CD4-positive, CD25-positive, alpha-beta regulatory T cell (primary cell): ENCODE measurements around the gene FCER2. TPM values are rescaled to one million over a fixed set of nuclear protein-coding genes. Genes with fewer than 3 reads are reported as not detected.

Experiments
- ATAC-seq, 2 donors: fragments of 150-1000 bp; cut with Tn5 transposase; one replicate each; pipeline ENCODE4 v1.10.0; 2021; ENCODE audit warnings: low read depth in 2 of 2, moderate number of reproducible peaks in 2 of 2, moderate library complexity in 1 of 2
- DNase-seq, 3 donors: peaks; one replicate each; pipeline versions ENCODE4 v3.0.0 to v3.0.0-alpha.2; 2012 to 2022; ENCODE audit warnings: mixed read lengths in 1 of 3
- H3K27ac ChIP-seq: one replicate; pipeline ENCODE4 v1.7.0; 2013; ENCODE audit warnings: mild to moderate bottlenecking, low read length; ENCODE audit not compliant: insufficient read depth, poor library complexity, severe bottlenecking
- H3K27me3 ChIP-seq: one replicate; pipeline ENCODE4 v1.7.0; 2013; ENCODE audit warnings: low read length; ENCODE audit not compliant: control insufficient read depth, insufficient read depth
- H3K36me3 ChIP-seq: one replicate; pipeline ENCODE4 v1.7.0; 2013; ENCODE audit warnings: mild to moderate bottlenecking, low read length, moderate library complexity; ENCODE audit not compliant: control insufficient read depth, insufficient read depth
- H3K4me1 ChIP-seq: 2 replicates; pipeline ENCODE4 v1.7.0; 2013; ENCODE audit warnings: mild to moderate bottlenecking, low read length; ENCODE audit not compliant: insufficient read depth, control insufficient read depth, poor library complexity, severe bottlenecking
- H3K4me3 ChIP-seq: one replicate; pipeline ENCODE4 v1.7.0; 2013; ENCODE audit warnings: low read depth, mild to moderate bottlenecking, low read length, moderate library complexity
- H3K9me3 ChIP-seq, 2 experiments: 1 replicate in 1 of 2; 2 replicates in 1 of 2; pipeline ENCODE4 v1.7.0; 2013; ENCODE audit warnings: low read length in 2 of 2, mild to moderate bottlenecking in 1 of 2, moderate library complexity in 1 of 2; ENCODE audit not compliant: control insufficient read depth in 2 of 2
- H3K27ac Mint-ChIP-seq, 3 donors: one replicate each; pipeline ENCODE4 v1.8.0; 2020 to 2022; ENCODE audit warnings: mild to moderate bottlenecking in 3 of 3, mixed read lengths in 3 of 3, moderate library complexity in 2 of 3
- H3K27me3 Mint-ChIP-seq: one replicate; pipeline ENCODE4 v1.8.0; 2022; ENCODE audit warnings: mild to moderate bottlenecking, mixed read lengths
- H3K36me3 Mint-ChIP-seq: one replicate; pipeline ENCODE4 v1.8.0; 2020; ENCODE audit warnings: mixed read lengths
- H3K4me1 Mint-ChIP-seq, 4 donors: one replicate each; pipeline ENCODE4 v1.8.0; 2020 to 2022; ENCODE audit warnings: mixed read lengths in 4 of 4, mild to moderate bottlenecking in 1 of 4
- H3K4me3 Mint-ChIP-seq, 4 donors: one replicate each; pipeline ENCODE4 v1.8.0; 2020 to 2022; ENCODE audit warnings: mild to moderate bottlenecking in 4 of 4, mixed read lengths in 4 of 4, moderate library complexity in 3 of 4
- H3K9me3 Mint-ChIP-seq, 7 donors: one replicate each; pipeline ENCODE4 v1.8.0; 2020 to 2022; ENCODE audit warnings: mixed read lengths in 7 of 7, mild to moderate bottlenecking in 3 of 7, moderate library complexity in 2 of 7
- polyA plus RNA-seq, 4 donors: library from polyadenylated mRNA; unstranded; fragments of 300-500 nt; fragmentation: Illumina TruSeq; gene quantifications; one replicate each; pipeline ENCODE4 v1.2.3, GENCODE V29; 2021
- total RNA-seq: library from RNA; stranded (reverse); gene quantifications from one replicate; pipeline ENCODE4 v1.2.3, GENCODE V29; 2022

Gene FCER2
- total and polyA plus RNA-seq, 5 donors from 2014 or later: 0.34 to 4.5 (median 0.48) TPM; not detected in 2

- peaks cover 38% of the 10 kb centered on the region for H3K4me1 ChIP-seq
- peaks cover 13 to 65% (median 27%) of the 10 kb centered on the region in 4 donors for H3K4me1 Mint-ChIP-seq
Observed at GRCh38 chr19:7706188-7706954, 4.4 kb upstream of the FCER2 start.

GRCh38 chr19:7705387-7706187 is 3.7 kb upstream of the FCER2 start:
- H3K4me1 Mint-ChIP-seq: peaks cover 13 to 63% (median 27%) of the 10 kb centered on the region in 4 donors
- H3K36me3 Mint-ChIP-seq: no peaks in the 10 kb centered on the region

More at GRCh38 chr19:7706188-7706954, 4.4 kb upstream of the FCER2 start:
- Mint-ChIP-seq H3K27ac (peak overlapping the region; percentile 98 to 99 (median 99)), H3K9me3 (no peaks in the 10 kb centered on the region), H3K4me3 (peak overlapping the region; percentile 79 to 91 (median 86)), H3K27me3 (no peaks in the 10 kb centered on the region), H3K36me3 (no peaks in the 10 kb centered on the region)
- Histone ChIP-seq H3K27ac (peak overlapping the region; percentile 88), H3K36me3 (no peaks in the 10 kb centered on the region), H3K27me3 (no peaks in the 10 kb centered on the region), H3K4me3 (peak overlapping the region; percentile 26), H3K9me3 (no peaks in the 10 kb centered on the region)
- no peak for ATAC-seq
- DNase-seq: no peak

GRCh38 chr19:7704280-7705060 is 2.5 kb upstream of the FCER2 start:
- Mint-ChIP-seq H3K36me3 (no peaks in the 10 kb centered on the region), H3K9me3 (no peaks in the 10 kb centered on the region), H3K4me1 (peaks cover 13 to 66% (median 29%) of the 10 kb centered on the region in 4 donors), H3K27ac (peak overlapping the region; percentile 83 to 99 (median 89)), H3K27me3 (peaks cover under 1% of the 10 kb centered on the region), H3K4me3 (no peak overlapping the region)
- Histone ChIP-seq H3K27me3 (no peaks in the 10 kb centered on the region), H3K9me3 (no peaks in the 10 kb centered on the region), H3K36me3 (no peaks in the 10 kb centered on the region), H3K27ac (no peak overlapping the region), H3K4me3 (no peak overlapping the region), H3K4me1 (peaks cover 38% of the 10 kb centered on the region)
- DNase-seq (no peak), ATAC-seq (no peak)

More at GRCh38 chr19:7705387-7706187, 3.7 kb upstream of the FCER2 start:
- DNase-seq (peak; percentile 47 to 93 (median 80)), ATAC-seq (peak; percentile 94)
- H3K27me3 ChIP-seq: no peaks in the 10 kb centered on the region
- no peaks in the 10 kb centered on the region for H3K9me3 Mint-ChIP-seq
- H3K4me3 ChIP-seq: peak overlapping the region; percentile 59
- H3K4me3 Mint-ChIP-seq: peak overlapping the region; percentile 79 to 91 (median 86)
- H3K27ac ChIP-seq: peak overlapping the region; percentile 88
- no peaks in the 10 kb centered on the region for H3K27me3 Mint-ChIP-seq
- H3K4me1 ChIP-seq: peaks cover 38% of the 10 kb centered on the region
- peak overlapping the region; percentile 98 to 99 (median 99) for H3K27ac Mint-ChIP-seq
- H3K36me3 ChIP-seq: no peaks in the 10 kb centered on the region
- no peaks in the 10 kb centered on the region for H3K9me3 ChIP-seq

- H3K4me3 Mint-ChIP-seq: no peak overlapping the region
- peaks cover 13 to 65% (median 31%) of the 10 kb centered on the region in 4 donors for H3K4me1 Mint-ChIP-seq
- no peaks in the 10 kb centered on the region for H3K36me3 Mint-ChIP-seq
- H3K9me3 ChIP-seq: no peaks in the 10 kb centered on the region
- H3K27me3 Mint-ChIP-seq: peaks cover 6% of the 10 kb centered on the region
- peaks cover 38% of the 10 kb centered on the region for H3K4me1 ChIP-seq
- H3K9me3 Mint-ChIP-seq: no peaks in the 10 kb centered on the region
- peak overlapping the region; percentile 76 to 87 (median 83) for H3K27ac Mint-ChIP-seq
- no peaks in the 10 kb centered on the region for H3K27me3 ChIP-seq
- ATAC-seq (no peak), DNase-seq (no peak)
- no peak overlapping the region for H3K4me3 ChIP-seq
- no peaks in the 10 kb centered on the region for H3K36me3 ChIP-seq
- H3K27ac ChIP-seq: no peak overlapping the region
Observed at GRCh38 chr19:7703332-7703731, 1.4 kb upstream of the FCER2 start.

GRCh38 chr19:7701049-7701653 is 780 bp downstream of the FCER2 start:
- H3K4me1 ChIP-seq: peaks cover 21% of the 10 kb centered on the region
- Mint-ChIP-seq H3K4me3 (no peak overlapping the region), H3K27me3 (peaks cover 11% of the 10 kb centered on the region), H3K9me3 (no peaks in the 10 kb centered on the region), H3K36me3 (no peaks in the 10 kb centered on the region), H3K4me1 (peaks cover 5 to 47% (median 21%) of the 10 kb centered on the region in 4 donors), H3K27ac (peak overlapping the region in 2 of 3 donors; percentile 57 to 92)
- no peak for DNase-seq
- no peak for ATAC-seq
- H3K27me3 ChIP-seq: no peaks in the 10 kb centered on the region
- H3K36me3 ChIP-seq: no peaks in the 10 kb centered on the region
- no peak overlapping the region for H3K4me3 ChIP-seq
- H3K27ac ChIP-seq: no peak overlapping the region
- no peaks in the 10 kb centered on the region for H3K9me3 ChIP-seq

GRCh38 chr19:7699417-7700401 is 2.2 kb downstream of the FCER2 start:
- Histone ChIP-seq H3K4me3 (no peak overlapping the region), H3K36me3 (no peaks in the 10 kb centered on the region), H3K4me1 (peaks cover 6% of the 10 kb centered on the region), H3K9me3 (no peaks in the 10 kb centered on the region), H3K27me3 (no peaks in the 10 kb centered on the region), H3K27ac (no peak overlapping the region)
- H3K9me3 Mint-ChIP-seq: no peaks in the 10 kb centered on the region
- DNase-seq (no peak), ATAC-seq (no peak)
- H3K4me3 Mint-ChIP-seq: peak overlapping the region in 1 of 4 donors; percentile 46
- H3K27ac Mint-ChIP-seq: peak overlapping the region in 2 of 3 donors; percentile 42 to 69
- peaks cover 11% of the 10 kb centered on the region for H3K27me3 Mint-ChIP-seq
- no peaks in the 10 kb centered on the region for H3K36me3 Mint-ChIP-seq
- H3K4me1 Mint-ChIP-seq: peaks cover 0 to 32% (median 11%) of the 10 kb centered on the region in 4 donors
